ENCODE results near the gene CELF4. TPM values are rescaled to one million over a fixed set of nuclear protein-coding genes. Genes with fewer than 3 reads are reported as not detected.

The CELF4 gene
- total RNA-seq, 1 experiment from 2014 or later, result not detected

DNA sequence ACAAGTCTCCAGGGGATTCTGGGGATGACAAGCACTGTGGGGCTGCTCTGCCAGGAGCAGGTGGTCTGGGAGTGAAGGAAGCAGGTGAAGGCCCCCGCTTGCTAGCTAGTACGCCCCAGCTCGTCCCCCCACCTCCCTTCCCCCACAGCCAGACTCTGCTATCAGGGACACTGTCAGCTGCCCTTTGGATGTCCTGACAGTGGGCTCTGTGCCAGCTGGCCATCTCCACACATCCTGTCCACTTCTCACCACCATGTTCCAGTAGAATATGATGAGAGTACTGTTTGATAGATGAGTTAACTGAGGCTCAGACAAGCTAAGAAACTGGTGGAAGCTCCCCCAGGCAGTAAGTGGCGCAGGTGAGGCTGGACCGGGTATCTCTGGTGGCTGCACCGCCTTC lies 276.2 kb downstream of the CELF4 start:
- intact Hi-C loops (cut with micrococcal nuclease; ENCODE audit: unreplicated experiment) (no loop called here), in situ Hi-C loops (cut with HindIII; ENCODE audit: low pct_unique_long_range_greater_than_20kb, low sequenced_read_pairs) (no loop called here)
- ATAC-seq (no peak), DNase-seq (ENCODE audit: low read depth, low spot score) (no peak)
- no peaks in the 10 kb centered on the region for H3K36me3 ChIP-seq (ENCODE audit: control insufficient read depth, insufficient read depth, low read length)
- H3K27me3 ChIP-seq (ENCODE audit: control insufficient read depth, insufficient read depth, low read length), result no peaks in the 10 kb centered on the region
- TF ChIP-seq SIN3A (IDR thresholded peaks at IDR 0.05; ENCODE audit: borderline replicate concordance, insufficient read depth, low read depth, low read length) (no peak), POLR2AphosphoS5 (IDR thresholded peaks at IDR 0.05; ENCODE audit: low read depth, low read length) (no peak), REST (IDR thresholded peaks at IDR 0.05; ENCODE audit: insufficient read depth in 1 of 2, low read depth in 2 of 2, low read length in 1 of 2) (no peak), TCF7L2 (IDR thresholded peaks at IDR 0.05; ENCODE audit: low read depth, low read length) (no peak), CTCF (IDR thresholded peaks at IDR 0.05) (no peak)
- H3K9me3 ChIP-seq (ENCODE audit: control insufficient read depth, insufficient read depth, low read depth, low read length), result no peaks in the 10 kb centered on the region
- no peaks in the 10 kb centered on the region for H3K4me1 ChIP-seq (ENCODE audit: control insufficient read depth, insufficient read depth, low read length)
- no peak overlapping the region for H3K4me3 ChIP-seq (ENCODE audit: low read depth in 2 of 2, low read length in 2 of 2)
- no peak overlapping the region for H3K27ac ChIP-seq (ENCODE audit: low read length)
- ChIA-PET POLR2A (no interaction called here), CTCF (no interaction called here)
- no TSS peak for BruUV-seq (replicated peaks)

DNA sequence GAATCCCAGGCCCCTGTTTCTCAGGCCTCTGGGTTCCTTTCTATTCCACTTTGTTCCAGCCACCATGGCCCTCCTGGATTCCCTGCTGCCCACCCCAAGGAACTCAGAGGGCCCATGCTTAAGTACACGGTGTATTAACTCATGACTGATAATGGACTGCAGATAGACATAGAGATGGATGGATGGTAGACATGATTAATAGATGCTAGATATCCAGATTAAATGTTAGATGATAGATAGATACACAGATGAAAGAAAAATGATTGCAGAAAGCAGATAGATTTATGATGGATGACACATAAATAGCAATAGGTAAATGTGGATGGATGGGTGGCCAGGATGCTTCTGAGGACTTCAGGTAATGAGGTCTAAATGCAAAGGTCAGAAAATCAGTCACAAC lies 278.0 kb downstream of the CELF4 start:
- BruUV-seq (replicated peaks), result no TSS peak
- TF ChIP-seq CTCF (IDR thresholded peaks at IDR 0.05) (no peak), SIN3A (IDR thresholded peaks at IDR 0.05; ENCODE audit: borderline replicate concordance, insufficient read depth, low read depth, low read length) (no peak), TCF7L2 (IDR thresholded peaks at IDR 0.05; ENCODE audit: low read depth, low read length) (no peak), REST (IDR thresholded peaks at IDR 0.05; ENCODE audit: insufficient read depth in 1 of 2, low read depth in 2 of 2, low read length in 1 of 2) (no peak), POLR2AphosphoS5 (IDR thresholded peaks at IDR 0.05; ENCODE audit: low read depth, low read length) (no peak)
- in situ Hi-C loops (cut with HindIII; ENCODE audit: low pct_unique_long_range_greater_than_20kb, low sequenced_read_pairs) (no loop called here), intact Hi-C loops (cut with micrococcal nuclease; ENCODE audit: unreplicated experiment) (no loop called here)
- ATAC-seq (no peak), DNase-seq (ENCODE audit: low read depth, low spot score) (no peak)
- H3K4me1 ChIP-seq (ENCODE audit: control insufficient read depth, insufficient read depth, low read length), result no peaks in the 10 kb centered on the region
- POLR2A ChIA-PET, result no interaction called here
- H3K4me3 ChIP-seq (ENCODE audit: low read depth in 2 of 2, low read length in 2 of 2), result no peak overlapping the region
- H3K36me3 ChIP-seq (ENCODE audit: control insufficient read depth, insufficient read depth, low read length), result no peaks in the 10 kb centered on the region
- H3K9me3 ChIP-seq (ENCODE audit: control insufficient read depth, insufficient read depth, low read depth, low read length), result no peaks in the 10 kb centered on the region
- no peaks in the 10 kb centered on the region for H3K27me3 ChIP-seq (ENCODE audit: control insufficient read depth, insufficient read depth, low read length)
- no peak overlapping the region for H3K27ac ChIP-seq (ENCODE audit: low read length)
- CTCF ChIA-PET, result no interaction called here
